CD4-positive, alpha-beta T cell treated with Interleukin-15 for 1 hour (primary cell): ENCODE results near the gene IMMP2L.

Experiments
- DNase-seq: peaks from one replicate; pipeline ENCODE4 v3.0.0-alpha.2; 2020

The IMMP2L gene

DNA sequence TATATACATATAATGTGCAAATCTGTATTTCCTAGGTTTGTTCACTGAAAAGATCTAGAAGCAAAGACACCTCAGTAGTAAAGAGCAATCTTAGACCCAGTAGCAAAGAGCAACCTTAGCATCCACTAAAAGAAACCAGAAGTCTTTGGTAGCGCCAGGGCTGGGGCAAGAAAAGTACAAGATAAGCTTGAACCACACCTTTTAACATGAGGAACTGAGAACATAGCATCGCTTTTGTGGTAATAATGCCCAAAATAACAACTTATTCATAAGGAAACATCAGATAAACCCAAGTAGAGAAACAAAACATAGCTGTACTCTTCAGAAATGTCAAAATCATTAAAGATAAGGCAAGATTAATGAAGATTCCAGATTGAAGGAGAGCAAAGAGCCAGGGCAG lies 173.4 kb downstream of the IMMP2L start:
- DNase-seq: no peak

DNA sequence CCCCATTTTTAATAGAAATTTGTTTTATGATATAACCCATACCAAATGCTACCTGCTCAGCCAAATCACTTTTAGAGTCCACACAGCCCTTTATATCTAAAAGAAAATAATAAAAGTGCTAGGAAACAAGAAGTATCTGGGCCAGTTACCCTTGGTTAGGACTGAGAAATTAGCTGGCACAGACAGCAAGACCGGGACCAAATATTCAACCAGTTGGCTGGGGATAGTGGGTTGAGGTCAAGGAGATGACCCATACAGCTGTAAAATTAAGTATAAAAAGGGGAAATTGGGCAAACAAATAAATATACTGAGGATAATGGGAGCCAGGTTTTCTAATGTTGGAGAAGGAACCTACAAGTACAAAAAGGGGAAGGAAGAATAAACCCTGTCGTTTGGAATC lies 174.3 kb downstream of the IMMP2L start:
- no peak for DNase-seq

DNA sequence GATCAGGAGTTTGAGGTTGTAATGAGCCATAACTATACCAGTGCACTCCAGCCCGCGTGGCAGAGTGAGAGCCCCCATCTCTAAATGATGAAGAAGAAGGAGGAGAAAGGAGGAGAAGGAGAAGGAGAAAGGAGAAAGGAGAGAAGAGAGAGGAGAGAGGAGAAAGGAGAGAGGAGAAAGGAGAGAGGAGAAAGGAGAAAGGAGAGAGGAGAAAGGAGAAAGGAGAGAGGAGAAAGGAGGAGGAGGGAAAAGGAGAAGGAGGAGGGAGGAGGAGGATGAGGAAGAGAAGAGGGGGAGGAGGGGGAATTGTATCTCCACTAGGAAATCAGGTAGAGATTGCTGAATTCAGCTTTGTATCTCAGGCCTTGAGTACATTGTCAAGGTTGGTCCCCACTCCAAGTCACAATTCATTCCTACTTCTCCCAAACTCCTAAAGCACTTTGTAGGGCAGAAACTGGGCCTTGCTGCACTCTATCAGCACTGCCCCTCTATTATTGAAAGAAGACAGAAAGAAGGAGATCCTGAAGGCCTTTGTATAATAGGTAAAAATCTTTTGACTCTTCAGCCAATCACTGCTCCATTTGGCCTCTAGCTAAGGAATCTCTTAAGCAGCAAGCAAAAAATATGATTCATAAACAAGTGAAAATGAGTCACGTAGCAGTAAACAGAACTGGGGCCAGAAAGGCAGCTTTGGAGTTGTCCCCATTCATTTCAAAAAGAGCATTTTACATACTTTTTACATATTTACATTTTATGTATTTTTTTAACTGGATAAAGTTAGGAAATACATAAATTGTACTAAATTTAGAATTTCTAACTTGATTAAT lies 178.0 kb downstream of the IMMP2L start:
- no peak for DNase-seq

DNA sequence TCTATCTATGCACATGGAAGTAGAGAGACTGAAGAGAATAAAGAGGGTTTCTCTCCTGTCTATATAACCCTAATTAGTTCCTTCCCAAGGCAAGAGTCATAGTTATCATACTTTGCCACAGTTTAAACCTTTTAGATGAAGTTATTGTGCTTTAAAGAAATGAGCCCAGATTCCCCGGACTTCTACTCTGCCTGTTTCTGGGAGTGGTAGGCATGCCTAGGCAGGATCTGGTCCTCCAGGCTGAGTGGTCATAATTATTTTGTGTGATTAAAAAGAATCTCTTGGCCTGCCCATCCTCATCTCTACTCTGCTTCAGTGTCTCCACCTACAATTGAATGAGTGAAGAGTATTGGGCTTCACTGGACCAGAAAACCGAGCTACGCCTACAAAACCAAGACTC lies 179.2 kb downstream of the IMMP2L start:
- DNase-seq: no peak

DNA sequence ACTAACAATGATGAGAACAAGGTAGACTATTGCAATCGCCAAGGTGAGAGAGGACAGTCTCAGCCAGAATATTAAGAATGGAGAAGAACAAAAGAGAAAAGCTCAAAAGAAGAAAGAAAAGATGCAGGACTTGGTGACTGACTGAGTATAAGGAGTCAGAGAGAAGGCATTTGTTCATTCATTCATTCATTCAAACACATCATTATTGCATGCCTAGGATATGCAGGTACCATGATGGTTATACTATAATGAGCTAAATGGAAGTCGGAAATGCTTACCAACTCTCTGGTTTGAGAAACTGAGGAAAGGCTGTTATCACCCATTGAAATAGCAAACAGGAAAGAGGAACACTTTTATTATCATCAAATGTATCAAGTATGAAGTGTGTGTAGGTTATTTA lies 180.7 kb downstream of the IMMP2L start:
- no peak for DNase-seq

DNA sequence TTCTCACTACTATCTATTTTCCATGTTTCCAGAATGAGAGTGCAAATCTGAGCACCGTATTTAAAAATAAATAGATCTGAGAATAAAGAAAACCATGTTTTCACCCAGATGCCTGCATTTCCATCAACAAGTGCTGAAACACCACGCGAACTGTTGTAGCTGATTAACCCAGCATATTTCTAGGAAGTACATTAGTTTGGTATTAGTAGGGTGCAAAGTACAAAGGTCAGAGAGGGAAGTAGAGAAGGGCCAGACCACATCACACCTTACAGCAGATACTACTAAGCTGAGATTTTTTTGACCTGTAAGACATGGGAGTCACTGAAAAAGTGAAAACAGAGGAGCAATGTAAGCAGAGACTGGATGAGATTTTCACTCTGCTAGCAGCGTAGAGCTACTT lies 181.3 kb downstream of the IMMP2L start:
- no peak for DNase-seq

DNA sequence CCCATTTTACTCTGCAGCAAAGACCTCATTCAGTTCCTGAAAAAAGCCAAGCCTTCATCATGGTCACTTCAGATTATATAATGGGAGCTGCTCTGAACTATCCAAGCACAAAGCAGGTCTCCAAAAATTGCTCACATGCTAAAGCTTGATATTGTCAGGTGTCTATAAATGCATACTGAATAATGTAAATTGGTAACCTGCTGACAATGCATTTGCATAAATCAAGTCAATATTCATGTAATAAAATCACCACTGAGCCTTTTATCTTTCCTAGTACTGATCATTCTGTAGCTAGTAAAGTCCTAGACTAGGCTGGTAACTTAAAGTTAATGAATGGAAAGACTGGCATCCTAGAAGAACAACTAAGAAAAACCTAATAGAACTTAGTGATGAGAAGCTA lies 188.3 kb downstream of the IMMP2L start:
- DNase-seq: no peak

DNA sequence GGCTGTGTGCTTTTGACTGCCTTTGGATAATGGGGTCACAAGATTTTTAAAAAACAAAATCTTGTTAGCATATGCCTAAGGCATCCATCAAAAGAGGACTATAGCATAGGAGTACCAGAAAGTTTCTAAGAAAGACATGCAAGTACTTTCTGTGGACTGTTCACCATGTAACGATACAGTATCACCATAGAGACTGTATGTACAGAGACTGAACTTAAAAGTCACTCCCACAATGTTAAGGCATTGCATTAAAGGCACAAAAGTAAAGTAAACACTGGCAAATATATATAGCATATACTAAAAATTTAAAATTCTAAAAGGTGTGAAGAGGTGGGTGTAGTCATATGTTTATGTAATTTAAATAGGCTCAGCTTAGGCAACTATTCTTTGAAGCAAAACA lies 190.9 kb downstream of the IMMP2L start:
- no peak for DNase-seq

DNA sequence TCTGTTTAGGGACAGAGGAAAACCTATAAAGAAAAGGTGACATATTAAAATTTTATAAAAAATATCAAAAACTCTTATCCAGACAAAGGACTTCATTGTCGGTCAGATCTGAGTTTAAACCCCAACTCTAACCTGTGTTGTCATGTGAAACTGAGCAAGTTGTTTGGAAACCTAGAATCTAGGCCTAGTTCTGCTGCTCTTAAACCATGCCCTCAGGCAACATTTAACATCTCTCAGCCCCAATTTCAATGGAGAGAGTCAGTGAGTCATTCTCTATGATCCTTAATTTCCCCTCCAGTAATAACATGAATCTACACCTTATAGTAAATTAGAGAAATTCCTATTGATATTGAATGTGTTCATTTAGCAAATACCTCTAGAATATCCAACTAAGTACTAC lies 192.3 kb downstream of the IMMP2L start:
- no peak for DNase-seq

DNA sequence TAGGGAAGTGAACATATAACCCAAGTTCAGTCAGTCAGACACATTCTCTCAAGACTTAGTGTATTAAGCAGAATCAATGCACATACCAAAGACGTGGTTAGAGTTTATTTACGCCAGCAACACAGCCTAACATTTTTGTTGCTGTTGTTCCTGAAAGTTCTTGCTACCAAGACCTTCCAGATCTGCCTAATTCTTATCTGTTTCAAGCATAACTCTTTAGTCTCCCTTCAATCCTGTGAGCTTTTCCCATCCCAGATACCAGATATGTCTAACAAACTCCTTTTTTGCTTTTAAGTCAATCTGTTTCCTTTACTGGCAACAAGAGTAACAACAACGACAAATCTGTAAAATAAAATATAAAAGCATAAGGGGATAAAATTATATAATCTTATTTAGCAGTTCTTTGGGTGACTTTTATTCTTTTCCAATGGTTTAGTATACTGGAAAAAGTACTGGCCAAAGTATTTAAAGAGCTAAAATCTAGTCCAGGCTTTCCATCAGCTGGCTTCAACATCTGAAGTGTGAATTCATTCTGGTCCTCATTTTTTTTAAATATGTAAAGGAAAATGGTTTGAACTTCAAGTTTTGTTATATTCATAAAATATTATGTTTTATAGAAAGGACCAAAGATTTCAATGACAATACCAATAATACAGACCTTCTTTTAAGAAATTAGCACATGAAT lies 193.8 kb downstream of the IMMP2L start:
- DNase-seq: no peak

DNA sequence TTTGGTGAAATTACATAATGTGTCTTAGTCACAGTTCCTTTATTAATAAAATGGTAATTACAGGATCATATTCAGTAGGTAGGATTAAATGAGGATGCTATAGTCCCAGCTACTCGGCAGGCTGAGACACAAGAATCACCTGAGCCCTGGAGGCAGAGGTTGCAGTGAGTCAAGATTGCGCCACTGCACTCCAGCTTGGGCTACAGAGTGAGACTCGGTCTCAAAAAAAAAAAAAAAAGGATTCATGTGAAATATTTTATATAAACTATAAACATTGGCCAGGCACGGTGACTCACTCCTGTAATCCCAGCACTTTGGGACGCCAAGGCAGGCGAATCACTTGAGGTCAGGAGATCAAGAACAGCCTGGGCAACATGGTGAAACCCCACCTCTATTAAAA lies 197.9 kb downstream of the IMMP2L start:
- DNase-seq: no peak

DNA sequence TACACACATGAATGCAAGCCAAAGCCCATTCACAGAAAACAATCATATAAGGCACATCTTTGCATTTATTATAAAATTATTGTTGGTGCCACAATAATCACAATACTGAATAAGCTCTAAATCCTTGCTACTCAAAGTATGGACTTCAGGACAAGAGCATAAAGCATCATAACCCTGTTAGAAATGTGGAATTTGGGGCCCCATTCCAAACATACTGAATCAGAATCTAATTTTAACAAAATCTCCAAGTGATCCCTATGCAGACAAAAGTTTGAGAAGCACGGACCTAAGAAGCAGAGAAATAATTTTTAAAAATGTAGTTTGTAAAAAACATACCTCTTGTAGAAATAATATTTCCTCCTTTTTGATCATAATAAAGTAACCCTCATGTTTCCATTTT lies 199.2 kb downstream of the IMMP2L start:
- no peak for DNase-seq

DNA sequence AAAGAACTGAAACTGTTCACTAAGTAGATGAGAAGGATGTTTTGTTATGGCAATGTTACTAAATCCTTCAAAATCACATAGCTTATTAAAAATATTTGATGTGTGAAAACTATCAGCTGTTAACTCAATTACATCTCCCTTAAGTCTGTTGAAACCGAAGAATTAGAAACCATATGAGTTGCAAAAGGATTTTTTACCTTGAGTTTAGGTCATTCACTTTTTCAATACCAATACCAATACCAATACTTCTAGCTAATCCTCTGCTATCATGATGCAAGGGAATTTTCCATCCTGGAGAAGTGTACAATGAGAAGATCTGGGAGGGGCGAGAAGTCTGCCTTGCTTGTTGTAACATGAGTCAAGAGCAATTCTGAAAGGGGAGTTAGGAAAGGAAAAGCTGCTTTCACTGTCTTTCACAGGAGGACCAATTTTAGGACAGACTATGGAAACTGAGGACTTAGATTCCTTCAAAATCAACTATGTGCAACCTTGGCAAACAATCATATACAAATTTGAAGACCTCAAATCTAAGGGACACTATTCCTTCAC lies 199.7 kb downstream of the IMMP2L start:
- DNase-seq: no peak

DNA sequence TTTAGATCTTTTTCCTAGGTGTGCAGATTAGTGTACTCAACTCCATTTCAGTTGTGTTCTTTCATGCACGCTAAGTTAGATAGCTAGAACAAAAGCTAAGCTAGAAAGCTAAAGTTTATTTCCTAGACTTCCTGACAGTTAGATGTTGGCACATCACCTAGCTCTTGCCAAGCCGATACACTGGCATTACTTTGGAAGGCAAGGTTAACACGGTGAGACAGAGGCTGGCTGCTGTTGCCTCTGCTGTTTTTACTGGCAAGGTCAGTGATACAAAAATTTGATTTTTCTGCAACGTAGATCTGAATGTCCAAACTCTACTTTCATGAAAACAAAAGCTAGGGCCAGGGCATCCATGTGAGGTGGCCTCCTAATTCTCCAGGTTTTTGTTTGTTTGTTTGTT lies 203.4 kb downstream of the IMMP2L start:
- DNase-seq: no peak

DNA sequence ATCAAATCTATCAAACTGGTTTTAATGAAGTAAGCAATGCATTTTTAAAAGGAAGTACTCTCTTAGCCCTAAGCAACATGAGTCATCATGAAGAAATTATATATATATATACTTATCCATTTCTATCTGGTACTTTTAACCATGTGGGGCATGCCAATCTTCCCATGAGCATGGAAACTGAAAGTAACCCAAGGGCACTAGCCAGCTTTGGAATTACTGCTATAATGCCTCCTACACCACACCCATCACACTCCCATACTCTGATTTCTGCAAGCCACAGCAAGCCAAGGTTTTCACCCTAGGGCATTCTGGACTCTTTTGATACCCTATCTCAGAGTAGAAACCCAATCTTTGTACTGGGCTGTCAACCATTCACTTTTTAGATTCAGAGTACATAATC lies 204.6 kb downstream of the IMMP2L start:
- DNase-seq: no peak

DNA sequence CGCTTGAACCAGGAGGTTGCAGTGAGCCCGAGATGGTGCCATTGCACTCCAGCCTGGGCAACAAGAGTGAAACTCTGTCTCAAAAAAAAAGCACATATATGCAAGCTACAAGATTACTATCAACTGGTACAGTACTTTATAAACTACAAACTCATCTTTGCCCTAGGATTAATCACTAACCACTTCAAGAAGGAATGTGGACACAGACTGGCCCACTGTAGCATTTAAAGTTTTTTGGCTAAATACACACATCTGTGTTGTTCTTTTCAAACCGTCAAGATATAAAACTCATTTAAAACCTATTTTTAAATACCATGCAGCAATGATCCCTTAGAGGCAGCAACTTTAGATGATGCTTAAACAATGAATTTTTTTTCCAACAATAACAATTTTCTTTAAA lies 205.4 kb downstream of the IMMP2L start:
- no peak for DNase-seq

DNA sequence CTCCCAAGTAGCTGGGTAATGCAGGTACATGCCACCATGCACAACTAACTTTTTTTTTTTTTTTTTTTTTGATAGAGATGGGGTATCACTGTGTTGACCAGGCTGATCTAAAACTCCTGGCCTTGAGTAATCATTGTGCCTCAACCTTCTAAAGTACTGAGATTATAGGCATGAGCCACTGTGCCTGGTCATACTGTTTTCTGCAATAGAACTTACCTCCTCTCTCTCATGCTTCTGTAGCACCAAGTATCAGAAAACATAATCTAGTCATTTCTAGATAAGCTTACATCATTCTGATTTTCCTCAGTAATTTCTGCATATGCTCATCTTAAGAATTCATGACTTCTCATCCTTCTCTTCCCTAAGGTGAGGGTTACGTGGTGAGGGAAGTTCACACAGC lies 210.0 kb downstream of the IMMP2L start:
- DNase-seq: no peak

DNA sequence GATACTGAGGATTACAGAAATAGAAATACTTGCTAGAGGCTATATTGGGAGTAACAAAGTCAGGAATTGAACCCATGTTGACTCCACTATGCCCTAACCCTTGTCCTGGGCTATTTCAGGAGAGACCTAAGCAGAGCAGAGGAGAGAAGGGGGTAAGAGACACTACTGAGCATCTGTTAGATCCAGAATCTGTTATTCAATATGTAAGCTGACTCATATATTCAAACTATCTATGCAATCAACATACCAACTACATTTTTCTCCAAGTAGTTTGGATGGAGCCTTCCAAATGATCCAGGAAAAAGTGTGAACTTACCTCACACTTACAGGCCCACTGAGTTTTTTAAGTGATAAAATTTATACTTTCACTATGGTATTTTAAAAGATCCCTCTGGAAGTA lies 216.1 kb downstream of the IMMP2L start:
- DNase-seq: no peak

DNA sequence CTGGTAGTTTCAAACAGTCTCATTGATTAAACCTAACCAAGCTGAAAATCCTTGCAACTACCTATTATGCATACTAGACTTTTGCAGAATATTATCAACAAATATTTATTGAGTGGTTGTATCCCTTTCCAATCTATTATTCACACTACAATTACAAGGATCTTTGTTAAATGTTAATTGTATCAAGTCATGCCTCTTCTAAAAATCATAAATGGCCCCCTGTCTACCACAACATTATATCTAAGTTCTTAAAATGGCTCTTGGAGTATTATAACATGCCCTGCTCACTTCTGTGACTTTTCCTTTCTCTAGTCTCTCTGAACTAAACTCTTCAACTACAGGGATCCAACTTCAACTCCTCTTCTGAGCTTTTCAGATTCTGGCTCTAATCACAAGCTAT lies 219.3 kb downstream of the IMMP2L start:
- DNase-seq: no peak

DNA sequence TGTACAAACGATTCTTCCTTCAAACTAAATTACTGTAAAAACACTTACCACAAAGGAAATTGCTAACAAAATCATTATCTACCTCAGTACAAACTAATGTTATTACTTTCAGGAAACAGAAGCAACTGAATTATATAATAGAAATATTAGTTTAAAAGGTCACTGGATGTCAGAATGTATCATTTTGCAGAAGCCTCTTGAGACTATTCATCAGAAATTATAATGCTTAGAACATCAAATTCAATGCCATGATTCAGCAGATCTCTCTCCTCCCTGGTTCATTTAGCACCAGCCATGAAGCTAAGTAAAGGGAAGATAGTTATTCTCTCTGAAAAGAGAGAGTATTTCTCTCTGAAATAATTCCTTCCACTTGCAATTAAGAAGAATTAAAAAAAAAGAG lies 223.3 kb downstream of the IMMP2L start:
- no peak for DNase-seq

DNA sequence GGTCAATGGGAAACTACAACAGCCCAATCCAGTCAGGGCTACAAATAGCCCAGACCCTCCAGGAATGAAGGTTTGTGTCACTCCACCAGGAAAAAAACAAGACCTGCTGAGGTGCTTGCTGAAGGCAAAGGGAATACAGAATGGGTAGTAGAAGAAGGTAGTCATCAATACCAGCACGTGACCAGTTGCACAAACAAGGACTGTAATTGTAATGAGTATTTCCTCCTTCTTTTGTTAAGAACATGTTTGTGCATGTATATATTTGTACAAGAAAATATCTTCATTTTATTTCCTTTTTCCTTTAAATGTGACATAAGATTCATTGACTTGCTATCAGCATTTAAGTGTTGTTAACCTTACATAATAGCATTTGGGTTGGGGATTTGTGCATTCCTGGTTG lies 229.3 kb downstream of the IMMP2L start:
- DNase-seq: no peak

DNA sequence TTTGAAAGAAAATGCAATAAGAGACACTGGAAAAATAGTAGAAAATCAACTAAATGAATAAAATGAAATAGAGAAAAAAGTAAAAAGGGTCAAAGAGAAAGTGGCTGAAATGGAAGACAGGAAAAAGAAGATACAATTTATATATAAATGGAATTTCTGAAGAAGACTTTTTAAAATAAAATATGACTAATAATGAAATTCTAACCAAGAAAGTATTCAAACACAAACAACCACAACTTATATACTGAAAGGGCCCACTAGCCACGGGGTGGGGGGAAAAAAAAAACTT lies 232.1 kb downstream of the IMMP2L start:
- DNase-seq: no peak

DNA sequence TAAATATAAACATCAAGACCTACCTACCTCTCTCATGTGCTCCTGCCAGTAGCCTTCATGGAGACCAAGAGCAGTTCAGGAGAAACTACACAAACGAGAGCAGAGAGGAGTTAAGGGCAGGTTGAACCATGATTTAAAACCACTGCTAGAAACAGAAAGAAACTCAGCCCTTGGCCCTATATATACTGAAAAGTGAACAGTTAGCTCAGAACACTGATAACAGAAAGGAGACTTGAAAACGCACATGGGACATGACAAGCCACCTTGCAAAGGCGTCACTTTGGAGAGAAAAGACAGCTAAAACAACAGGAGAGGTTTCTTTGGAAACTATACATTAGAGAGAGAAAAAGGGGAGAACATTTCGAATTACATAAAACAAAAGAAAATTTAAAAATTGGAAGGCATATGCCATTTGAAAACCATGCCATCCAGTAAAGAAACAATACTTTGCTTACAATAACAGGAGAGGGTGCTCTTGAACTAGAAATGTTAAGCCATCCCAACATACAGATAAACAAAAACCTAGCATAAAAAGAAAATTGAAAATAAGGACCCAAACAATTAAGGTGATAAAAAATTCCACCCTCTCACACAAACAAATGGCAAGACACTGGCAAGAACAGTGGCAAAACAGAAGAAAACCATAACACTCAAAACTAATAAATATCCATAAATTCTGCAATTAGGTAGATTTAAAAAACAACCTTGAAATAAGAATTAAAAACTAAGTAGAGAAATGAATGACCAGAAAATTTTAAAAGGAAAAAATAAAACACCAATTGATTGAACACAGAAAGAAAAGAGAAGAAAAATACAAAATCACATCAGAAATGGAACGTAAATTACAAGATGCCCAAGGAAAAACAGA lies 232.7 kb downstream of the IMMP2L start:
- no peak for DNase-seq

DNA sequence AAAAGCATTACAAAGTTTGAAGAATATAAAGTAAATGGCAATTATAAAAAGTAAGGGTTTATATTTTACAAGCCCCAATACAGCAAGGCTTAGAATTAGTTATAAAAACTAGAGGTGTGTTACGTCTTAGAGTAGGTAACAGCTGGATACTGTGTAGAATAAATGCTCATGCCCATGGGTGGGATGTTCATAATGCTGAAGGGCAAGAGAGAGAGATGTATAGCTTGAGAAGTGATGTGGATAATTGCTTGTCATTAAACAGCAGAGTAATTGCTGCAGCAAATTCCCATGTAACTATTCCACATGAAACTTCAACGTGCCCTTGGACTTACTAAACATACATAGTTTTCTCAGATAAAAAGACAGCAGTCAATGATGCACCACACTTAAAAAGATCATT lies 233.8 kb downstream of the IMMP2L start:
- no peak for DNase-seq
